Naive thymus-derived CD4-positive, alpha-beta T cell (primary cell): ENCODE results near the gene FRAS1. TPM values are rescaled to one million over a fixed set of nuclear protein-coding genes. Genes with fewer than 3 reads are reported as not detected.

ENCODE experiments used
- ATAC-seq: fragments of 150-1000 bp; cut with Tn5 transposase; 2 replicates; pipeline ENCODE4 v1.10.0; 2021; ENCODE audit warnings: mild to moderate bottlenecking, moderate library complexity
- CTCF ChIA-PET: fragments of 350-600 bp; sonication (Branson Sonifier 250); formaldehyde crosslinking; loops from one replicate; lab custom pipeline; 2021; ENCODE audit warnings: antibody characterized with exemption; lab: Charles Lee
- POLR2A ChIA-PET: fragments of 350-600 bp; sonication (Branson Sonifier 250); formaldehyde crosslinking; loops from one replicate; lab custom pipeline; 2021; ENCODE audit warnings: antibody characterized with exemption, inconsistent platforms; lab: Charles Lee
- DNase-seq, 9 donors: peaks; one replicate each; pipeline versions ENCODE4 v3.0.0 to v3.0.0-alpha.2; 2020 to 2022; ENCODE audit warnings: mixed read lengths in 1 of 9
- H3K27ac ChIP-seq: one replicate; pipeline ENCODE4 v1.7.0; 2013; ENCODE audit warnings: mild to moderate bottlenecking, low read depth, low read length, moderate library complexity
- H3K27me3 ChIP-seq, 2 donors: one replicate each; pipeline ENCODE4 v1.7.0; 2013; ENCODE audit warnings: low read length in 2 of 2, mild to moderate bottlenecking in 2 of 2, moderate library complexity in 2 of 2; ENCODE audit not compliant: control insufficient read depth in 2 of 2, insufficient read depth in 2 of 2
- H3K36me3 ChIP-seq, 3 experiments: 1 replicate in 2 of 3; 2 replicates in 1 of 3; pipeline ENCODE4 v1.7.0; 2013; ENCODE audit warnings: low read length in 3 of 3, mild to moderate bottlenecking in 3 of 3, moderate library complexity in 1 of 3; ENCODE audit not compliant: insufficient read depth in 3 of 3, control insufficient read depth in 2 of 3
- H3K4me1 ChIP-seq, 2 donors: one replicate each; pipeline ENCODE4 v1.7.0; 2013; ENCODE audit warnings: low read length in 2 of 2, mild to moderate bottlenecking in 2 of 2, moderate library complexity in 1 of 2; ENCODE audit not compliant: control insufficient read depth in 2 of 2, insufficient read depth in 2 of 2
- H3K4me3 ChIP-seq: 2 replicates; pipeline ENCODE4 v1.7.0; 2013; ENCODE audit warnings: mild to moderate bottlenecking, low read length
- H3K9me3 ChIP-seq, 3 experiments: 1 replicate in 2 of 3; 2 replicates in 1 of 3; pipeline ENCODE4 v1.7.0; 2013; ENCODE audit warnings: low read length in 3 of 3; ENCODE audit not compliant: control insufficient read depth in 2 of 3
- H3K27ac Mint-ChIP-seq, 9 donors: one replicate each; pipeline ENCODE4 v1.8.0; 2020 to 2022; ENCODE audit warnings: mixed read lengths in 9 of 9, mild to moderate bottlenecking in 8 of 9, moderate library complexity in 5 of 9, inconsistent platforms in 2 of 9
- H3K27me3 Mint-ChIP-seq, 5 donors: one replicate each; pipeline ENCODE4 v1.8.0; 2021 to 2022; ENCODE audit warnings: mixed read lengths in 5 of 5, mild to moderate bottlenecking in 1 of 5
- H3K36me3 Mint-ChIP-seq, 5 donors: one replicate each; pipeline ENCODE4 v1.8.0; 2020 to 2022; ENCODE audit warnings: mixed read lengths in 5 of 5, mild to moderate bottlenecking in 3 of 5, inconsistent platforms in 1 of 5
- H3K4me1 Mint-ChIP-seq, 7 donors: one replicate each; pipeline ENCODE4 v1.8.0; 2020 to 2022; ENCODE audit warnings: mixed read lengths in 7 of 7, mild to moderate bottlenecking in 3 of 7, inconsistent platforms in 1 of 7
- H3K4me3 Mint-ChIP-seq, 10 donors: one replicate each; pipeline ENCODE4 v1.8.0; 2020 to 2022; ENCODE audit warnings: mild to moderate bottlenecking in 10 of 10, mixed read lengths in 10 of 10, moderate library complexity in 6 of 10, inconsistent platforms in 2 of 10
- H3K9me3 Mint-ChIP-seq, 11 donors: one replicate each; pipeline ENCODE4 v1.8.0; 2020 to 2022; ENCODE audit warnings: mixed read lengths in 11 of 11, mild to moderate bottlenecking in 4 of 11, inconsistent platforms in 1 of 11, moderate library complexity in 1 of 11
- intact Hi-C, 2 donors: fragments of 100-400 bp; cut with micrococcal nuclease; formaldehyde crosslinking; loops; one replicate each; pipeline ENCODE4 v1.15.1; 2023
- polyA plus RNA-seq, 2 donors: library from polyadenylated mRNA; unstranded; fragments of 300-500 nt; fragmentation: Illumina TruSeq; gene quantifications; one replicate each; pipeline ENCODE4 v1.2.3, GENCODE V29; 2021
- total RNA-seq, 6 experiments: library from RNA in 5 of 6; stranded (reverse) in 5 of 6; gene quantifications; 1 replicate in 5 of 6; 2 replicates in 1 of 6; pipeline ENCODE4 v1.2.3 and lab custom pipeline; 2021 to 2026

Gene FRAS1
- total and polyA plus RNA-seq, 7 experiments from 2014 or later, result 0.02 TPM; not detected in 6

- peaks cover 0 to 8% (median 0%) of the 10 kb centered on the region in 11 donors for H3K9me3 Mint-ChIP-seq
- peaks cover 0 to under 1% (median 0%) of the 10 kb centered on the region in 7 donors for H3K4me1 Mint-ChIP-seq
- no peak for DNase-seq
- intact Hi-C loops, result no loop called here
- Histone ChIP-seq H3K4me1 (no peaks in the 10 kb centered on the region), H3K27me3 (no peaks in the 10 kb centered on the region), H3K9me3 (no peaks in the 10 kb centered on the region), H3K27ac (no peak overlapping the region), H3K36me3 (no peaks in the 10 kb centered on the region), H3K4me3 (no peak overlapping the region)
- no peak overlapping the region for H3K4me3 Mint-ChIP-seq
- ChIA-PET CTCF (no interaction called here), POLR2A (no interaction called here)
- no peak for ATAC-seq
- peaks cover 0 to 21% (median 9%) of the 10 kb centered on the region in 5 donors for H3K27me3 Mint-ChIP-seq
- H3K27ac Mint-ChIP-seq, result no peak overlapping the region
- H3K36me3 Mint-ChIP-seq, result peaks cover 0 to 3% (median 0%) of the 10 kb centered on the region in 5 donors
Observed at GRCh38 chr4:78038704-78039103, 18.4 kb upstream of the FRAS1 start.

- H3K9me3 ChIP-seq, result no peaks in the 10 kb centered on the region
- POLR2A ChIA-PET, result no interaction called here
Observed at GRCh38 chr4:78039678-78040077, 17.4 kb upstream of the FRAS1 start.

GRCh38 chr4:78040431-78040830, 16.7 kb upstream of the FRAS1 start:
- H3K27ac Mint-ChIP-seq, result no peak overlapping the region
- DNase-seq, result no peak
- no peak overlapping the region for H3K4me3 Mint-ChIP-seq
- no peak overlapping the region for H3K27ac ChIP-seq
- no peaks in the 10 kb centered on the region for H3K9me3 ChIP-seq
- ChIA-PET CTCF (no interaction called here), POLR2A (no interaction called here)
- intact Hi-C loops, result no loop called here
- H3K4me1 ChIP-seq, result no peaks in the 10 kb centered on the region
- peaks cover 0 to 23% (median 9%) of the 10 kb centered on the region in 5 donors for H3K27me3 Mint-ChIP-seq
- H3K4me3 ChIP-seq, result no peak overlapping the region
- peaks cover 0 to 8% (median 0%) of the 10 kb centered on the region in 11 donors for H3K9me3 Mint-ChIP-seq
- no peaks in the 10 kb centered on the region for H3K36me3 ChIP-seq
- ATAC-seq, result no peak
- H3K27me3 ChIP-seq, result no peaks in the 10 kb centered on the region
- peaks cover 0 to 3% (median 0%) of the 10 kb centered on the region in 5 donors for H3K36me3 Mint-ChIP-seq
- peaks cover 0 to 4% (median 0%) of the 10 kb centered on the region in 7 donors for H3K4me1 Mint-ChIP-seq

More at GRCh38 chr4:78039678-78040077, 17.4 kb upstream of the FRAS1 start:
- no peaks in the 10 kb centered on the region for H3K36me3 ChIP-seq
- ATAC-seq (no peak), DNase-seq (no peak)
- CTCF ChIA-PET, result no interaction called here
- H3K27ac ChIP-seq, result no peak overlapping the region
- H3K4me1 ChIP-seq, result no peaks in the 10 kb centered on the region
- Mint-ChIP-seq H3K27ac (no peak overlapping the region), H3K36me3 (peaks cover 0 to 3% (median 0%) of the 10 kb centered on the region in 5 donors), H3K4me1 (peaks cover 0 to 4% (median 0%) of the 10 kb centered on the region in 7 donors), H3K4me3 (no peak overlapping the region), H3K27me3 (peaks cover 0 to 23% (median 9%) of the 10 kb centered on the region in 5 donors), H3K9me3 (peaks cover 0 to 8% (median 0%) of the 10 kb centered on the region in 11 donors)
- intact Hi-C loops, result no loop called here
- H3K4me3 ChIP-seq, result no peak overlapping the region
- no peaks in the 10 kb centered on the region for H3K27me3 ChIP-seq

GRCh38 chr4:78047366-78047765, 9.8 kb upstream of the FRAS1 start:
- Mint-ChIP-seq H3K27ac (no peak overlapping the region), H3K9me3 (peaks cover 0 to 3% (median 0%) of the 10 kb centered on the region in 11 donors), H3K36me3 (no peaks in the 10 kb centered on the region), H3K4me1 (peaks cover 0 to 4% (median 0%) of the 10 kb centered on the region in 7 donors), H3K27me3 (peaks cover 14 to 33% (median 19%) of the 10 kb centered on the region in 5 donors), H3K4me3 (no peak overlapping the region)
- ChIA-PET POLR2A (no interaction called here), CTCF (no interaction called here)
- ATAC-seq (no peak), DNase-seq (no peak)
- H3K36me3 ChIP-seq, result no peaks in the 10 kb centered on the region
- H3K27me3 ChIP-seq, result no peaks in the 10 kb centered on the region
- H3K4me3 ChIP-seq, result no peak overlapping the region
- no peak overlapping the region for H3K27ac ChIP-seq
- H3K9me3 ChIP-seq, result no peaks in the 10 kb centered on the region
- no peaks in the 10 kb centered on the region for H3K4me1 ChIP-seq
- intact Hi-C loops, result no loop called here

GRCh38 chr4:78056265-78057129, 626 bp upstream of the FRAS1 start:
- peaks cover 0 to 3% (median 0%) of the 10 kb centered on the region in 11 donors for H3K9me3 Mint-ChIP-seq
- POLR2A ChIA-PET, result no interaction called here
- H3K4me3 Mint-ChIP-seq, result peak overlapping the region; percentile 84 to 96 (median 86)
- H3K9me3 ChIP-seq, result no peaks in the 10 kb centered on the region
- CTCF ChIA-PET, result no interaction called here
- no peaks in the 10 kb centered on the region for H3K36me3 Mint-ChIP-seq
- H3K4me3 ChIP-seq, result peak overlapping the region; percentile 57
- ATAC-seq, result peak; percentile 51
- peak in 5 of 9 donors; percentile 10 to 30 (median 17) for DNase-seq
- H3K4me1 ChIP-seq, result peaks cover 10 to 14% of the 10 kb centered on the region in 2 donors
- H3K27me3 ChIP-seq, result peaks cover 3 to 18% of the 10 kb centered on the region in 2 donors
- H3K27ac Mint-ChIP-seq, result peak overlapping the region in 1 of 9 donors; percentile 16
- H3K27ac ChIP-seq, result no peak overlapping the region
- peaks cover 66 to 78% (median 69%) of the 10 kb centered on the region in 5 donors for H3K27me3 Mint-ChIP-seq
- peaks cover 24 to 33% (median 26%) of the 10 kb centered on the region in 7 donors for H3K4me1 Mint-ChIP-seq
- intact Hi-C loops, result loop anchor here (5.0 to 10.0 kb wide), 3 partner anchors 461 to 808 kb away; no protein-coding TSS in a partner anchor
- no peaks in the 10 kb centered on the region for H3K36me3 ChIP-seq

- DNase-seq, result peak in 4 of 9 donors; percentile 7 to 40 (median 17)
- H3K4me3 ChIP-seq, result peak overlapping the region; percentile 57
- Mint-ChIP-seq H3K4me3 (peak overlapping the region; percentile 84 to 96 (median 86)), H3K4me1 (peaks cover 24 to 33% (median 26%) of the 10 kb centered on the region in 7 donors), H3K27ac (peak overlapping the region in 2 of 9 donors; percentile 32 to 89), H3K27me3 (peaks cover 66 to 84% (median 77%) of the 10 kb centered on the region in 5 donors), H3K36me3 (no peaks in the 10 kb centered on the region), H3K9me3 (peaks cover 0 to 3% (median 0%) of the 10 kb centered on the region in 11 donors)
- peak; percentile 43 for ATAC-seq
- peaks cover 6 to 18% of the 10 kb centered on the region in 2 donors for H3K27me3 ChIP-seq
- intact Hi-C loops, result loop anchor here (5.0 to 10.0 kb wide), 3 partner anchors 459 to 807 kb away; no protein-coding TSS in a partner anchor
- no peaks in the 10 kb centered on the region for H3K36me3 ChIP-seq
- ChIA-PET POLR2A (no interaction called here), CTCF (interaction anchor here (1.6 kb wide), 1 partner anchor 11 kb away, joined by 3 read pairs; no protein-coding TSS in a partner anchor)
- no peaks in the 10 kb centered on the region for H3K9me3 ChIP-seq
- peaks cover 10 to 14% of the 10 kb centered on the region in 2 donors for H3K4me1 ChIP-seq
- H3K27ac ChIP-seq, result no peak overlapping the region
Observed at GRCh38 chr4:78057600-78058550, 752 bp downstream of the FRAS1 start.
